OCI-LY3 (cell line): ENCODE data around the gene AAMDC.

Source experiments
- H2AFZ ChIP-seq: fragments of 200-600, 300-600 bp; shearing (Covaris generic); 2 replicates; pipeline ENCODE4 v1.6.0; 2014; ENCODE audit warnings: antibody characterized with exemption, low read depth, low read length
- H3K27ac ChIP-seq: fragments of 200-600, 300-600 bp; sonication (generic); 2 replicates; pipeline ENCODE4 v1.5.1; 2014; ENCODE audit warnings: mild to moderate bottlenecking, low read length, moderate library complexity, mixed read lengths
- H3K27me3 ChIP-seq: fragments of 200-600, 300-600 bp; sonication (generic); 2 replicates; pipeline ENCODE4 v1.6.1; 2014; ENCODE audit warnings: low read depth, low read length, mixed read lengths
- H3K36me3 ChIP-seq: fragments of 200-600, 300-600 bp; sonication (generic); replicated peaks from 2 replicates; pipeline ENCODE3; 2014; ENCODE audit warnings: low read depth, low read length, mixed read lengths
- H3K4me1 ChIP-seq: fragments of 300-600, 200-600 bp; sonication (generic); 2 replicates; pipeline ENCODE4 v1.6.1; 2014; ENCODE audit warnings: low read length, mixed read lengths
- H3K4me2 ChIP-seq: fragments of 200-600, 300-600 bp; sonication (generic); 2 replicates; pipeline ENCODE4 v1.6.1; 2014; ENCODE audit warnings: low read length, mixed read lengths
- H3K4me3 ChIP-seq: fragments of 300-600, 200-600 bp; sonication (generic); 2 replicates; pipeline ENCODE4 v1.5.1; 2014; ENCODE audit warnings: antibody characterized with exemption, mild to moderate bottlenecking, low read length, moderate library complexity
- H3K79me2 ChIP-seq: fragments of 300-600, 200-600 bp; shearing (Covaris generic); 2 replicates; pipeline ENCODE4 v1.6.1; 2014; ENCODE audit warnings: mild to moderate bottlenecking, low read length, mixed read lengths
- H3K9ac ChIP-seq: fragments of 300-600, 200-600 bp; shearing (Covaris generic); 2 replicates; pipeline ENCODE4 v1.6.0; 2014; ENCODE audit warnings: mild to moderate bottlenecking, low read length, moderate library complexity
- H3K9me3 ChIP-seq: fragments of 200-600, 300-600 bp; shearing (Covaris generic); 2 replicates; pipeline ENCODE4 v1.6.1; 2014; ENCODE audit warnings: low read length, mixed read lengths; ENCODE audit not compliant: insufficient read depth
- H4K20me1 ChIP-seq: fragments of 200-600, 300-600 bp; sonication (generic); 2 replicates; pipeline ENCODE4 v1.6.1; 2016; ENCODE audit warnings: low read length, mixed read lengths; ENCODE audit not compliant: insufficient read depth
- EZH2phosphoT487 ChIP-seq: fragments of 200-600 bp; shearing (Covaris generic); IDR thresholded peaks from 2 replicates; pipeline ENCODE4 v1.6.1; 2018; ENCODE audit warnings: antibody characterized with exemption, mixed run types, low read depth
- TF ChIP-seq, protein P1 (sequence below): fragments of 200-600, 300-600 bp; sonication (generic); IDR thresholded peaks from 2 replicates; pipeline ENCODE4 v1.5.1; 2014; ENCODE audit warnings: antibody characterized with exemption, low read length, low read depth

AAMDC gene

DNA sequence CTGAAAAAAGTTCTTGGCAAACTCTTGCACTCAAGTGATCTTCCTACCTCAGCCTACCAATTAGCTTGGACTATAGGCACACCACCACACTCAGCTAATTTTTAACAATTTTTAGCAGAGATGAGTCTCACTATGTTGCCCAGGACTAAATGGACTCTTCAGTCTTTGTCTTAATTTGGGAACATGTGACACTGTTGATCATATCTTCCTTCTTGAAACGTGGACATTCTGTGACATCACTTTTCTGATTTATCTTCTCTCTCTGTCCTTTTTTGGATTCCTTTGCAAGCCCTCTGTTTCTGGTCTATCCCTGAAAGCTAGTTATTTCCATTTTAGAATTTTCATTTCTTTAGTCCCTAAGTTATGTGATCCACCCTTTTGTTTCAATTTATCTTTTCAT is 42.4 kb upstream of the AAMDC start:
- no peak overlapping the region for H3K27ac ChIP-seq
- peaks cover 2% of the 10 kb centered on the region for H3K36me3 ChIP-seq
- H3K27me3 ChIP-seq: no peaks in the 10 kb centered on the region
- H3K9ac ChIP-seq: no peak overlapping the region
- H2AFZ ChIP-seq: no peak overlapping the region
- no peak overlapping the region for H3K4me2 ChIP-seq
- H3K79me2 ChIP-seq: peaks cover 61% of the 10 kb centered on the region
- H3K4me3 ChIP-seq: no peak overlapping the region
- TF ChIP-seq, protein P1, sequence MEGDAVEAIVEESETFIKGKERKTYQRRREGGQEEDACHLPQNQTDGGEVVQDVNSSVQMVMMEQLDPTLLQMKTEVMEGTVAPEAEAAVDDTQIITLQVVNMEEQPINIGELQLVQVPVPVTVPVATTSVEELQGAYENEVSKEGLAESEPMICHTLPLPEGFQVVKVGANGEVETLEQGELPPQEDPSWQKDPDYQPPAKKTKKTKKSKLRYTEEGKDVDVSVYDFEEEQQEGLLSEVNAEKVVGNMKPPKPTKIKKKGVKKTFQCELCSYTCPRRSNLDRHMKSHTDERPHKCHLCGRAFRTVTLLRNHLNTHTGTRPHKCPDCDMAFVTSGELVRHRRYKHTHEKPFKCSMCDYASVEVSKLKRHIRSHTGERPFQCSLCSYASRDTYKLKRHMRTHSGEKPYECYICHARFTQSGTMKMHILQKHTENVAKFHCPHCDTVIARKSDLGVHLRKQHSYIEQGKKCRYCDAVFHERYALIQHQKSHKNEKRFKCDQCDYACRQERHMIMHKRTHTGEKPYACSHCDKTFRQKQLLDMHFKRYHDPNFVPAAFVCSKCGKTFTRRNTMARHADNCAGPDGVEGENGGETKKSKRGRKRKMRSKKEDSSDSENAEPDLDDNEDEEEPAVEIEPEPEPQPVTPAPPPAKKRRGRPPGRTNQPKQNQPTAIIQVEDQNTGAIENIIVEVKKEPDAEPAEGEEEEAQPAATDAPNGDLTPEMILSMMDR: no peak
- no peak for TF ChIP-seq EZH2phosphoT487
- peaks cover 82% of the 10 kb centered on the region for H4K20me1 ChIP-seq
- H3K9me3 ChIP-seq: no peaks in the 10 kb centered on the region
- peaks cover 10% of the 10 kb centered on the region for H3K4me1 ChIP-seq

DNA sequence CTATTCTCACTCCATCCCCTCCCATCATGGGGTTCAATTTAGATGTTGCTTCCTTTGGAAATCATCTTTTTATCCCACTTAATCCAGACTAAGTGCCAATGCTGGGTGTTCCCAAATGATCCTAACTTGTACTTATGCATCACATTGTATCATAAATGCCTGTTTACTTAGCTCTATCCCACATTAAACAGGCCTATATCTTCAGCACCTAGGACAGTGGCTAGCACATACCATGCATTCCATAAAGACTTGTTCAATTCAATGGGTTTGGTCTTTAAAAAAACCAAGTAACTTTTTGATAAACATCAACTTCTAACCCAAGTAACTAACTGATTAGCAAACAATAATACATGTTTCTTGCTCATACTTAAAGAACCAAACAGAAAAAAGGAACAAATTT is 41.0 kb upstream of the AAMDC start:
- peaks cover 23% of the 10 kb centered on the region for H3K4me1 ChIP-seq
- H4K20me1 ChIP-seq: peaks cover 88% of the 10 kb centered on the region
- H2AFZ ChIP-seq: no peak overlapping the region
- no peak overlapping the region for H3K4me3 ChIP-seq
- H3K79me2 ChIP-seq: peaks cover 66% of the 10 kb centered on the region
- H3K36me3 ChIP-seq: peaks cover 2% of the 10 kb centered on the region
- H3K9me3 ChIP-seq: no peaks in the 10 kb centered on the region
- H3K4me2 ChIP-seq: no peak overlapping the region
- TF ChIP-seq EZH2phosphoT487: no peak
- TF ChIP-seq, protein P1: no peak
- no peak overlapping the region for H3K9ac ChIP-seq
- H3K27ac ChIP-seq: no peak overlapping the region
- no peaks in the 10 kb centered on the region for H3K27me3 ChIP-seq

DNA sequence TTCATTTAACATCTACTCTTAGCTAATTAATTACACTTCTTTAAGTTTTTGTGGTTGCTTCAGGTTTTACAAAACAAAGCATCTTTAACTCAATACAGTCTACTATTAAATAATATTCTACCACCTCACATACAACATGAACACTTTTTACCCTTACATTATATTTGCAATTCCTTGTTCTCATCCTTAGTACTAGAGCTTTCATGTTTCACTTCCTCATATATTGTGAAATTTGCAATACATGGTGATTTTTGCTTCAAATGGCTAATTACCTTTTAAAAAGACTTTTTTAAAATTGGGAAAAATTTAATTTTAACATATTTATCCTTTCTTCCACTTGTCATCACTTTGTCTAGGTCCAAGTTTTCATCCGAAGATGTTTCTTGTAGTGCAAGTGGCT is 37.9 kb upstream of the AAMDC start:
- no peak for TF ChIP-seq EZH2phosphoT487
- TF ChIP-seq, protein P1: no peak
- H3K79me2 ChIP-seq: peaks cover 73% of the 10 kb centered on the region
- no peak overlapping the region for H3K4me3 ChIP-seq
- H3K27me3 ChIP-seq: no peaks in the 10 kb centered on the region
- H3K36me3 ChIP-seq: peaks cover 2% of the 10 kb centered on the region
- no peak overlapping the region for H2AFZ ChIP-seq
- no peak overlapping the region for H3K9ac ChIP-seq
- H4K20me1 ChIP-seq: peaks cover 87% of the 10 kb centered on the region
- H3K4me1 ChIP-seq: peaks cover 24% of the 10 kb centered on the region
- H3K9me3 ChIP-seq: no peaks in the 10 kb centered on the region
- peak overlapping the region; percentile 9; the same call in 1 of the 2 replicates for H3K4me2 ChIP-seq
- H3K27ac ChIP-seq: no peak overlapping the region

DNA sequence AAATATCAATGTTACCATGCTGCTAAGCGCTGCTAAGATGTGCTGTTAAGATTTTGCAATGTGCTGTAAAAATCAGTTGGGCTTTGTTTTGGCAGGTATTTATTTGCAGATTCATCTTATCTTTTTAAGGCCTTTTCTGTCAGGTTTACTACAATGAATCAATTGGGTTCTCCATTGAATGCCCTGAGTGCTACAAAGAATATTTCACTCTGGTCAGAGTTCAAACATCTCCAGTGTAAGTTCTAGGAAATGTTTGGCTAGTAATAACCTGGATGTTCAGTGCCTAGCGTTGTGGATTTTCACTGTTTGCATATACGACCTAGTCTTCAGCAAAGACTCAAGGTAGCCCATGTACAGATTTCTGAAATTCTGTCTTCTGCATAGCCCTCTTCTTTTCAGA is 36.4 kb upstream of the AAMDC start:
- Histone ChIP-seq H4K20me1 (peaks cover 90% of the 10 kb centered on the region), H3K4me2 (no peak overlapping the region)

More for the DNA sequence above, 36.4 kb upstream of the AAMDC start:
- Histone ChIP-seq H3K36me3 (peaks cover 2% of the 10 kb centered on the region), H2AFZ (no peak overlapping the region), H3K9me3 (no peaks in the 10 kb centered on the region), H3K4me1 (peaks cover 24% of the 10 kb centered on the region), H3K27me3 (no peaks in the 10 kb centered on the region), H3K79me2 (peaks cover 81% of the 10 kb centered on the region), H3K4me3 (no peak overlapping the region), H3K27ac (no peak overlapping the region), H3K9ac (no peak overlapping the region)
- TF ChIP-seq EZH2phosphoT487: no peak
- TF ChIP-seq, protein P1: no peak
